Dermis blood vessel endothelial cell (primary cell): ENCODE results near the gene OPN4. TPM values are rescaled to one million over a fixed set of nuclear protein-coding genes. Genes with fewer than 3 reads are reported as not detected.

ENCODE experiments used
- DNase-seq: peaks from one replicate; pipeline ENCODE4 v3.0.0; 2010
- total RNA-seq: library from RNA; depleted of rRNA; stranded (reverse); fragments of >200 nt; gene quantifications from 2 replicates; pipeline ENCODE4 v1.2.3, GENCODE V29; 2014

OPN4 gene
- total RNA-seq, 1 donor from 2014 or later, result not detected

GRCh38 chr10:86663576-86664339 is 9.4 kb downstream of the OPN4 start:
- DNase-seq, result no peak

DNA sequence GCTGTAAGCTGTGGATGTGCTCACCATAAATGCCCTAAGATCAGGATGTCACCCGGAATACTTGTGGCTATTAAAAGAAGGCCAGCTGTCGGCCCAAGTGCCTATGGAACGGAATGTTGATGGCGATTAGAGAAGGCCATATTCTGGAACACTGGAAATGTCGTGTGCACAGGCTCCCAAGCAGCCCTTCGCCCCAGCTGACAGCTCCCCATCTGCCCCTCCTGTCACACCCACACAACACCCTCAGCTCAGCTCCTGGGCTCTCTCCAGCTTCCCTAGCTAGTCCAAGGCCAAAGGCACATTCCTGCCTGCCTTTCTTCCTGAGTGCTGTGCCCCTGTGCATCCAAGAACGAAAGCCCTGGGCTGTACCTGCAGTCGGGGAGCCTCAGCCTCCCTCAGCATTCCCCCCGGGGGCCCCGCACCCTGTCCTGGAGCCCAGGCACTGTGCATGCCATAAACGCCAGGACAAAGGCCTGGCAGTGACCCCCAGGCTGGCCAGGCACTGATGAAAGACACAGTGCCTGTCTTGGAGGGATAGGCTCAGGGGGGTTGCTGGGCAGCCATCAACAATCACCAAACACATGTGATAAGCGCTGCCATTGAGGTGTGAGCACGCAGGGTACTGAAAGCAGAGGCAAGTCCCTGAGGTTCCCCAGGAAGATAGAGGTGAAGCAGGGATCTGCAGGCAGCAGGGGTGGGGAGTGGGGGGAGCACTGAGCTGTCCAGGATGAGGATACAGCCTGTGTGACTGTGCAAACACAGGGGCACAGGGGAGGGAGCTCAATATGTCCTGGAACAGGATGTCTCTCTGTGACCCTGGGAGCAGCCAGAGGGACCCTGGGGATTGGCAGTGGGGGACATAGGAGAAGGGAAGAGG is 10.2 kb downstream of the OPN4 start:
- DNase-seq, result no peak

GRCh38 chr10:86665218-86665607 is 10.9 kb downstream of the OPN4 start:
- DNase-seq, result no peak

- DNase-seq, result no peak
Measured at GRCh38 chr10:86665868-86666267, 11.5 kb downstream of the OPN4 start.

- DNase-seq, result no peak
Measured at GRCh38 chr10:86666538-86666937, 12.2 kb downstream of the OPN4 start.

DNA sequence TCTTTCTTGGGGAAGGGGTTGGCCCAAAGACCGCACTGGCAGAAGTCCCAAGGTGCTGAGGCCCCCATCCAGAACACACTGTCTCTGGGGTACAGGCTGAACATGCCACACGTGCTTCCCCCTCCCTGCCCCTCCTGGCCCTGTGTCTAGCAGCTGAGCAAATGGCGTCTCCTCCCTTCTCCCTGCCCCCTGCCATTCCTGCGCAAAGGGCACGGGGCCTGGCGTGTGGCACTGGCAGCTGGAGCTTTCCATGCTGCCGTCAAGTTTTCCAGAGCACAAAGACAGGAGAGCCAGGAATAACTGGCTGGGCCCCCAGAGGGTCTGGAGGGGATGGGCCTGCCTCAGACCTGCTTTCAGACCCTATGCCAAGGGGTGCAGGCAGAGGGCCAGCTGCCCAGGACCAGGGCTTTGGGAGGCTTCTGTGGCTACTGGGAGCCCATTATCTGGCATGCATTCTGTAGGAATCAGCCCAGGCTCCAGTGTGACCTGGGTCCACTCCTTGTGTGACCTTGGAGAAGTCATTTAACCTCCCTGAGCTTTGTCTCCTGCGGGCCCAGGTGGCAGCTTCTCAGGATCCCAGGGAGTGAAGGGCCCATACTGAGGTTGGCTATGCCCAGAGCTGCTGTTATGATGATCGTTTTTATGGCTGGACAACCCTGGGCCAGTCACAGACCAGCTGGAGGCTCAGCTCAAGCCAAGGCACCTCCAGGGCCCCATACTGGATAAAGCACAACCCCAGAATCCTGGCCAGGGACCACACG is 13.3 kb downstream of the OPN4 start:
- no peak for DNase-seq

DNA sequence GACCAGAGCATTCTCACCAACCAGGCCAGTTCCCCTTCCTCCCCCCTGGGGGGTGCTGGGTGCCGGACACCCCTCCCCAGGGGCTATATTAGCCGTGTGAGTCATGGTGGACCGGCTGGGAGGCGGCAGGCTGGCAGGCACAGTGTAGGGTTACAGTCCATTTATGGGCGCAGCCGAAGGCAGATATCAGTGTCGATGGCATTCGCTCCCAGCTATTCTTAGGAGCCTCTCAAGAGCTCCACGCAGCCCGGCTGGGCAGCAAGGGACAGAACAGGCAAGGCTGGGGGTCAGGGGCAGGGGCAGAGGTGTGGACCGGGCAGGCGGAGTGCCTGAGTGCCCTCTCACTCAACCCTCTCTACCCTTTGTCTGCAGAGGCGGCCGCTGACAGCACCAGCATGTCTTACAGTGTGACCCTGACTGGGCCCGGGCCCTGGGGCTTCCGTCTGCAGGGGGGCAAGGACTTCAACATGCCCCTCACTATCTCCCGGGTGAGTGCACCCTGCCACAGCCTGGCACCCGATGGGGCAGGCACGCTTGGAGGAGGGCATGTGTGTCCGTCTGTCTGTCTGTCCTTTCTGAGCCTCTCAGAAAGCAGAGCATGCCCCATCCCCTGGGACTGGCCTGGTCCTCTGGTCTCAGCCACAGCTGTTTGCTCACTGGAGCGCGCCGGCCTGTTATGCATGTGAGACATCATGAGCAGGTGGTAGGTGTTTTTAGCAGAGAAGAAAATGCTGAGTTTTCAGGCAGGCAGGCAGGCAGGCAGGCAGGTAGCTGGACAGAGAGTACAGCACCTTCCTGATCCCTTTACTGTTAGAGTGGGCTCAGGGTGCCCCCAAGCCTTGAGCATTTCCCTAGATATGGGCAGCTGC is 14.2 kb downstream of the OPN4 start, which contains the start of gene LDB3:
LDB3 (plus strand) TSS at position 215 of the 869 bp plus-strand sequence; CDS start at position 396, 181 bp downstream.
- DNase-seq, result no peak

DNA sequence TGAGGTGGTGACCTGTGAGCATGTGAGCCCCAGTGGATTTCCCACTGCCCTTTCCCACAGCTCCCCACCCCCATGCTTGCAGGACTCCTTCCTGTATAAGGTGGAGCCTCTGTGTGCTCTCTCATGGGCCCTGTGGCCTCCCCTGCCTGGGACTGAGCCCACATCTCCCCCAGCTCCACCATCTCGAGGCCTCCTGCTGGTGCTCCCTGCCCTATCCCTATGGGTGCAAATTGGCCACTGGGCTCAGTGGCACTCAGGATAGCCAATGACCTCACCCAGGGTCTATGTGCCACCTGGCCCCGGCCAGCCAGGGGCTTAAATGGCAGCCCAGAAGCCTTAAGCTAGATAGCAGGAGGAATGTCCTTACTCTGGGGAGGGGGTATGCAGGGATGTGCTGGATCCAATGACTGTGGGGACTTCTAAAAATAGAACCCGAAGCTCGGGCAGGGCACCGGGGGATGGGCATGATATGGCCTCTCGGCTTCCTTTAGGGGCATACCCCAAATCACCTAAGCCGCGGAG is 16.0 kb downstream of the OPN4 start:
- no peak for DNase-seq

GRCh38 chr10:86670876-86671275 is 16.5 kb downstream of the OPN4 start:
- no peak for DNase-seq

- DNase-seq, result no peak
Measured at GRCh38 chr10:86671419-86671818, 17.1 kb downstream of the OPN4 start.

DNA sequence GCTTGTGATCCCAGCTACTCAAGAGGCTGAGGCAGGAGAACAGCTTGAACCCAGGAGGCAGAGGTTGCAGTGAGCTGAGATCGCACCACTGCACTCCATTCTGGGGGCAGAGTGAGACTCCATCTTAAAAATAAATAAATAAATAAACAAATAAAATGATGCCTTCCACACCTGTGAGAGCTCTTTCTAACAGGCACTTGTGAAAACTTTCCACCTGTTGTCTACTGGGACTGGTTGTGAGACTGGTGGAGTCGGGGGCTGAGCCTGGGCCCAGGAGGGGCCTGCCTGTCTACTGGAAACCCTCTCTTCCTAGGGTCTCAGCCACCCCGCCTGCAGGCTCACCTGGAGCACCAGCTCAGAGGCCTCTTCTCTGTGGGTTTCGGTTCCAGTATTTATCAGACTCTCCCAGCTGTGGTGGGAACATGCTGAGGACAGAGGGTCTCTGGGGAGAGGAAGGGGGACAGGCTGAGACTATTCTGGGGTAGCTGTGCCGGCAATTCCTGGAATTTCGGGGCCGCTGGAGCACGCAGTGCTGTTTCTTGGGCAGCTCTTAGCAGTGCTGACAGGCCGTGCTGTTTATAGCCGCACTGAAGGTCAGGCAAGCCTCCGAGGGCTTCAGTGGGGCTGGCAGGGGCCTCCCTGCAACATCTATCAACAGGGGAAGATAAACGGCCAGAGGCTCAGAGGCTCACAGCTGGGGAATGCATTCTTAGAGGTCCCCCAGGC is 17.8 kb downstream of the OPN4 start:
- DNase-seq, result no peak

GRCh38 chr10:86673216-86673826 is 19.0 kb downstream of the OPN4 start:
- no peak for DNase-seq

GRCh38 chr10:86673827-86674581 is 19.7 kb downstream of the OPN4 start:
- no peak for DNase-seq

DNA sequence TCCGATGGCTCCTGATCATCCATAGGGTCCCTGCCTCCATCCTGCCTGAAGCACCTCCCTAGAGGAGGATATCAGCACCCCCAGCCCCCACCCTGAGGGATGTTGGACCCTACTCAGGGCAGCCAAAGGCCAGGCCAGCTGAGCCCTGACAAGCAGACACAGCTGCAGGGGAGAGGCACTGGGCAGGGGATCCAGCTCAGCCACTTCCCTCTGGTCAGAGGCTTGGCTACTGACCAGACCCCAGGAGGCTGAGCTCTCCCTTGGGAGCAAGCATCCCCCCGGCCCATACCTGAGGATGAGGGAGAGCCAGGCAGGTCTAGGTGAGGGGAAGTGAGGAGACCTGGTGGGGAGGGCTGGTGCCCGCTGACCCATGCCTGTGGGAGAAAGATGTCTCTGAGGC is 20.6 kb downstream of the OPN4 start:
- no peak for DNase-seq

DNA sequence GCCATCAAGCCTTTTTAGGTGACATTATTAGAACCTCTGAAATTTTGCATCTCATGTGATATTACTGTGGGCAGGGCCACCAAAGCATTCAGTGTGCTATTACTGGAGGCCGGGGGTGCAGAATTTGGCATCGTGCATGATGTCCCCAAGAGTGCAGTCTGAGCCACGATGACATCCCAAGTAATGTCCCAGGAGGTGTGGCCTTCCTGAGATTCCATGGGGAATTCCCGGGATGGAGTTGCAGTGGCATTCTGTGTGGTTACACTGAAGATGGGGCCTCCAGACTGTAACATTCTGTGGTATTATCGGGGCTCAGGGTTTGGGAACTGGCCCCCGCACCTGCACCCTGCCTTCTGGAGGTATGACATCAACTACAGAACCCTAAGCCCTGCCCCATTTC is 23.0 kb downstream of the OPN4 start:
- DNase-seq, result no peak

DNA sequence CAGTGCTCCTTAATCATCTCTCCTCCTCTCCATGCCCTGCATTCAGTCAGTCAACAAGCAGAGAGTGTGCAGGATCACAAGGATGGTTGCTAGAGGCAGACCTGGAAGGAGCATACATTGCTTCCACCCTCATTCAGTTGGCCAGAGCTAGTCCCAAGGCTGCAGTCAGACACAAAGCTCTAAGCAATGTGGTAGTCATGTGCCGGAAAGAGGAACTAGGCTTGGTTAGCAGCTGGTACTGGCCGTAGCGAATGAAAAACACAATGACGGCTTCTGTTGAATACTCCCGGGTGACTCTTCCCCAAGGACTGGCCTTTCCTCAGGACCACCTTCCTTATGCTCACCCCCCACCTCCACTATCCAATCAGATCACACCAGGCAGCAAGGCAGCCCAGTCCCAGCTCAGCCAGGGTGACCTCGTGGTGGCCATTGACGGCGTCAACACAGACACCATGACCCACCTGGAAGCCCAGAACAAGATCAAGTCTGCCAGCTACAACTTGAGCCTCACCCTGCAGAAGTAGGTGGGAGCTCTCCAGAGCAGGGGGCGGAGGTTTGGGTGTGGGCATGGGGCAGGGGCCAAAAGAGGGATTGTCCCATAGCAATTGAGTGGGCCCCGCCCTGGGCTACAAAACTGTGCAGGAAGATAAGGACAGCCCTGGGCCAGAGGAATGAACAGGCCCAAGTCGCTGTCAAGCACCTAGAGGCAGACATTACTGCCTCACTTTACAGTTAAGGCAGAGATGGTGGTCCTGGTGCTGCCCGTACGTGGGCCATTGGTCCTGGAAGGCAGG is 24.8 kb downstream of the OPN4 start:
- no peak for DNase-seq

- DNase-seq, result no peak
Measured at GRCh38 chr10:86681047-86681446, 26.7 kb downstream of the OPN4 start.

- no peak for DNase-seq
Measured at GRCh38 chr10:86681722-86682386, 27.5 kb downstream of the OPN4 start.
